ENCODE measurements around the gene VAT1L. TPM values are rescaled to one million over a fixed set of nuclear protein-coding genes. Genes with fewer than 3 reads are reported as not detected.
A peak's percentile ranks its signal among the peaks of the same experiment; 100 is the strongest.

The VAT1L gene
- total RNA-seq (2014; rRNA removed; shearing (Covaris generic)): not detected in 2 replicates

GRCh38 chr16:77788181-77789084, at the start of gene VAT1L:
Gene VAT1L (plus strand): TSS chr16:77788564. CDS start chr16:77788683, 119 bp downstream.
- in situ Hi-C loops (cut with HindIII; ENCODE audit: low sequenced_read_pairs): no loop called here
- peak; percentile 92 for DNase-seq (ENCODE audit: low spot score)

GRCh38 chr16:77738706-77739558, 49.4 kb upstream of the VAT1L start:
- DNase-seq (ENCODE audit: low spot score): no peak
- in situ Hi-C loops (cut with HindIII; ENCODE audit: low sequenced_read_pairs): no loop called here

- in situ Hi-C loops (cut with HindIII; ENCODE audit: low sequenced_read_pairs): no loop called here
- no peak for DNase-seq (ENCODE audit: low spot score)
Measured at GRCh38 chr16:77739559-77739892, 48.8 kb upstream of the VAT1L start.

GRCh38 chr16:77744141-77744540, 44.2 kb upstream of the VAT1L start:
- no peak for DNase-seq (ENCODE audit: low spot score)
- in situ Hi-C loops (cut with HindIII; ENCODE audit: low sequenced_read_pairs): no loop called here

- no peak for DNase-seq (ENCODE audit: low spot score)
- in situ Hi-C loops (cut with HindIII; ENCODE audit: low sequenced_read_pairs): no loop called here
Measured at GRCh38 chr16:77745972-77746371, 42.4 kb upstream of the VAT1L start.

GRCh38 chr16:77748421-77749005, 39.9 kb upstream of the VAT1L start:
- no peak for DNase-seq (ENCODE audit: low spot score)
- in situ Hi-C loops (cut with HindIII; ENCODE audit: low sequenced_read_pairs): no loop called here

- DNase-seq (ENCODE audit: low spot score): no peak
- in situ Hi-C loops (cut with HindIII; ENCODE audit: low sequenced_read_pairs): no loop called here
Measured at GRCh38 chr16:77749415-77749814, 38.9 kb upstream of the VAT1L start.

GRCh38 chr16:77758046-77758445, 30.3 kb upstream of the VAT1L start:
- in situ Hi-C loops (cut with HindIII; ENCODE audit: low sequenced_read_pairs): no loop called here
- no peak for DNase-seq (ENCODE audit: low spot score)

- DNase-seq (ENCODE audit: low spot score): no peak
- in situ Hi-C loops (cut with HindIII; ENCODE audit: low sequenced_read_pairs): no loop called here
Measured at GRCh38 chr16:77758508-77758907, 29.9 kb upstream of the VAT1L start.

GRCh38 chr16:77759201-77759600, 29.2 kb upstream of the VAT1L start:
- no peak for DNase-seq (ENCODE audit: low spot score)
- in situ Hi-C loops (cut with HindIII; ENCODE audit: low sequenced_read_pairs): no loop called here

GRCh38 chr16:77759821-77760220, 28.5 kb upstream of the VAT1L start:
- DNase-seq (ENCODE audit: low spot score): no peak
- in situ Hi-C loops (cut with HindIII; ENCODE audit: low sequenced_read_pairs): no loop called here

- in situ Hi-C loops (cut with HindIII; ENCODE audit: low sequenced_read_pairs): no loop called here
- DNase-seq (ENCODE audit: low spot score): no peak
Measured at GRCh38 chr16:77760800-77761199, 27.6 kb upstream of the VAT1L start.

GRCh38 chr16:77761204-77761603, 27.2 kb upstream of the VAT1L start:
- in situ Hi-C loops (cut with HindIII; ENCODE audit: low sequenced_read_pairs): no loop called here
- no peak for DNase-seq (ENCODE audit: low spot score)

GRCh38 chr16:77762262-77762661, 26.1 kb upstream of the VAT1L start:
- in situ Hi-C loops (cut with HindIII; ENCODE audit: low sequenced_read_pairs): no loop called here
- no peak for DNase-seq (ENCODE audit: low spot score)

- in situ Hi-C loops (cut with HindIII; ENCODE audit: low sequenced_read_pairs): no loop called here
- DNase-seq (ENCODE audit: low spot score): no peak
Measured at GRCh38 chr16:77763994-77764393, 24.4 kb upstream of the VAT1L start.

- DNase-seq (ENCODE audit: low spot score): no peak
- in situ Hi-C loops (cut with HindIII; ENCODE audit: low sequenced_read_pairs): no loop called here
Measured at GRCh38 chr16:77767211-77767610, 21.2 kb upstream of the VAT1L start.

- no peak for DNase-seq (ENCODE audit: low spot score)
- in situ Hi-C loops (cut with HindIII; ENCODE audit: low sequenced_read_pairs): no loop called here
Measured at GRCh38 chr16:77767826-77768225, 20.5 kb upstream of the VAT1L start.

GRCh38 chr16:77775911-77776909, 12.2 kb upstream of the VAT1L start:
- in situ Hi-C loops (cut with HindIII; ENCODE audit: low sequenced_read_pairs): no loop called here
- DNase-seq (ENCODE audit: low spot score): no peak

- no peak for DNase-seq (ENCODE audit: low spot score)
- in situ Hi-C loops (cut with HindIII; ENCODE audit: low sequenced_read_pairs): no loop called here
Measured at GRCh38 chr16:77777745-77778144, 10.6 kb upstream of the VAT1L start.

Data from G401 (cell line).